T-helper 9 cell (primary cell): ENCODE measurements around the gene UGCG.
A peak's percentile ranks its signal among the peaks of the same experiment; 100 is the strongest.
"Not testable (repeated sequence)": the region's sequence is repeated elsewhere in the genome, so short reads cannot be mapped to it uniquely, and the experiment has no call there.

Source experiments
- DNase-seq: peaks from one replicate; pipeline ENCODE4 v3.0.0-alpha.2; 2020

UGCG gene

GRCh38 chr9:111922324-111923013 is 25.9 kb downstream of the UGCG start:
- no peak for DNase-seq

- DNase-seq: no peak
These were observed 27.7 kb downstream of the UGCG start for GRCh38 chr9:111924281-111924680.

GRCh38 chr9:111925017-111925770 is 28.6 kb downstream of the UGCG start:
- DNase-seq: no peak

DNA sequence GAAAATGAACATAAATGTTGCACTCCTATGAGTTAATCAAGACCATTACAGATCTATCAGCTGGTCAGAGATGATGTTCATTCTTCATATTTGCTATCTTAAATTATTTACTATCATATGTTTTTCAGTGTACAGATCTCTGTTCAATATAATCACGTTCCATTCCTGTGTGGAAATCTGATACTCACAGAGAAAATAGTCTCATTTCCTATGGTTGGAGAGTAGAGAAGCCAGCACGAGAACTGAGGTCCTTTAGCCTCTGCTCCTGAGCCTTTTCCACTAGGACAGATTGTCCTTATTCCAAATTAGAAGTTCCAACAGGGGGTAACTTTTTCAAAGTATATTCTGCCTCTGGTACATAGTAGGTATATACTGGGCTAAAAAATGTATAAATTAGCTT is 29.2 kb downstream of the UGCG start:
- DNase-seq: no peak

DNA sequence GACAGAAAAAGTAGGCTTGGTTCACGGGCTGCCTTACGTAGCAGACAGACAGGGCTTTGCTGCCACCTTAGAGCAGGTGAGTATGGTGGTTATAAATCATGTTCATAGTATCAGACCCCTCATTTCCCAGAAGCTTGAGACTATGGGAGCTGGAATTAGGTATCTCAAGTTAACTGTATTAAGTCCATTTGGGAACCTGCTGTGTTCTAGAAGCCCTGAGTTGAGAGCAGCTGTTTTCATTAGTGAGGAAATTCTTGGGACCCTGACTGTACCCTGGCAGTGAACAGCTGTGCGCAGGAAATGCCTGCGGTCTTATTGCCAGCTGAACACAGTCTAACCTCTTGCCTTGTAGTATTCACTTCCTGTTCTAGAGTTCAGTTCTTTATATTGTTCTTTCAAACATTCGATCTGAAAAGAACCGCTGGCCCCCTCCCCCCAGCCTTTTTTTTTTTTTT is 29.8 kb downstream of the UGCG start:
- DNase-seq: peak; percentile 30

- DNase-seq: no peak
These were observed 31.7 kb downstream of the UGCG start for GRCh38 chr9:111928359-111928720.

DNA sequence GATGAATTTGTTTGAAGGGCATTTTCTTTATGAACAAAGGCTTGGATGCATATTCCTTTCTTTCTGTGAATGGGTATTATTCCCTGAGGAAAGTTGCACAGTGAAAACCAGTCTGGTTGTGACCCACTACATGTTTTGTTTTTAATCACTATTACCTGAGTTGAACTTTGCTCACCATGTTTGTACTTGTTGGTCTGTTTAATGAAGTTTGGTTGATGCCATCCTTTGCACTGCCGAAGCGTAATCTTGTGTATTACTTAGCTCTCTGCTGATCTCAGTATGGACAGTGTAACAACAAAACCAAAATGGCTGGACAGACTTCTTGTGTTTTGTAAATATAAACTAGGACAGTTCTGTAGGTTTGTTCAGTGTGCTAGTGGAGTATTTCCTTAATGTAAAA is 38.1 kb downstream of the UGCG start:
- DNase-seq: no peak

DNA sequence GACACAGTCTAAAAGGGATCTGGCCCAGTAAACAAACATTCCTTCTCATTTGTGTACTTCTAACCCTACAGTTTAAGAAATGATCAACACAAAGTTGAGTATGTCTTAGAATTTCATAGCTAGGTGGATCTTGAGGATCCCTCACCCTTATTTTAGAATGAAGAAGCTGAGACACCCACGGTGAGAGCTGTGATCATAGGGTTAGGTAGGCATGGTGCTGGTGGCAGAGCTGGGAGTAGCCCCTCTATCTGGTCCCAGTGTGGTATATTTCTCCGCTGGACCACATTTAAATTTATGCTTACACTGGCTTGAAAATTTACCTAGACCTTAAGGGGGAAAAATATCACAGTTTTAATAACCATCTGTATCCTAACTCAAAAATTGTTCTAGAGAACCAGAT is 39.8 kb downstream of the UGCG start:
- DNase-seq: no peak

DNA sequence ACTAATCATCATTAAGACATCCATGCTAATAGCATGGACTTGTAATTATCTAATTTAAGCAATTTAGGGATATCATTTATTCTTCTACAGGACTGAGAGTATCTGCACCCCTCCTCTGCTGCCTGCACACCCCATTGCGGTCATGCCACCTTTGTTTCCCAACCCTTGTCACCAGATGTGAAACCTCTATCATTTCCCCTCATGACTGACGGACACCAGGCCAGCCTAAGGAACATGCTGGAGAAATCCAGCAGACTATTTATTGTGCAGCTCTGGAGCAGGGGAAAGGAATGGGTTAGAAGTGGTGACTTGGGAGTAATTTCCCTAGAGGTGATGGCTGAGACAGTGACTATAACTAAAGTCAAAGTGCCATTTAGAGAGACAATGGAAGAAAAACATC is 40.7 kb downstream of the UGCG start:
- no peak for DNase-seq

DNA sequence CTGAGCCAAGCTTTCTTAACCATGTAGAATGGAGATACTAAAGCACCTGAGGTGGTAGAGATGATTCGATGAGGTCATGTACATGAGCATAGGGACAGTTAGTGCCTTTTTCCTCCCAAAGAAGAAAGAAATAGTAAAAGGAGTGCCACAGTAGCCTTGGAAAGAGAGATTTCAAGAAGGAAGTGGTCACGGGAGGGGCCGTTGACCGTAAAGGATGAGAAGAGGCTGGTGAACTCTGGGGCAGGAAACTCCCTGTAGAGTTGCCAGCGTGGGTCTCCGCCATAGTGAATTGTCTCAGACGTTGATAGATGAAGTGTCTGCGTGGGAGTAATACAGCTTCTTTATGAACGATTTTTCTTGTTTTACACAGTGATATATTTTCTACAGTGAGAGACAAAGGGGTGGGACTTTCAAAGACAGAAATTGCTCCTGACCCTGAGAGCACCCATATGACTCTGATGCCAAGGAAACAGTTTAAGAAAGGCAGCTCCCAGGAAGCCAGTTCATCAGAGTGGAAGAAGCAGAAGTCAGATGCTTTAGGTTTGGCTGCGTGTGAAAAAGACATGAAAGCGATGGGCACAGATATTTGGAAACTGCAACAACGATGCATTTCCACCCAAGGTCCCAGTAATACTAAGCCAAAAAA is 41.3 kb downstream of the UGCG start:
- DNase-seq: peak; percentile 20

DNA sequence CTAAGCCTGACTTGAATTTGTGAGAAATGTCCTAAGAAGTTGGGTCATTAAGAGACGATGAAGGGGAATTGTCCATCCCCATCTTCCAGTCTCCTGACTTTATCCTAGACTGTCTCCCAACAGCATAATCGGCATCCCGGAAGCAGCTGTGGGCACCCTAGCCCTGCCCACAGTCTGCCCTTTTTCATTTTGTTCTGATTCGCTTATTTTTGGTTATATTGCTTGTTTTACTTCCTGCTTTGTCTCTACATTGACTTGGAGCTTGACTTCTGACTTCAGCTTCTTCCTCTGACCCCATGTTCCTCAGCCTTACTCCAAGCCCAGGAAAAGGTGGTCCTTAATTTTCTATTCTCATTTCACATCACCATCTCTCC is 41.8 kb downstream of the UGCG start:
- no peak for DNase-seq

DNA sequence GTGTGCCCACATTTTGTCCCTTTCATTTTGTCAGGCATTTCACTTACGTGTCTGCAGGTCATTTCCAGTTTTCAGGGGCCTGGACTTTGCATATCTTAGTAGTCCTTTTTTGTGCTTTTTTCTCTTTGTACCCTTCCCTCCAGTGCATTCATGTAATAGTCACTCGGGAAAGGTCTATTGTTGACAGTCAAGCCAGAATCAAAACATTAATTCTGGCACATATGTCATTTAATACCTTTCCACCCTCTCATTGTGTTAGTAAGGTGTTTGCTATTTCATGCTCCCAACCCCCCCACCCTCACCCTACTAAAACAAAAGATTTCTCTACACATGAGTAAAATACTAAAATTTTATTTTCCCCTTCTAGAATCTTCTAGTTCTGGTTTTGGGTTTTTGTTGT is 42.7 kb downstream of the UGCG start:
- DNase-seq: no peak

DNA sequence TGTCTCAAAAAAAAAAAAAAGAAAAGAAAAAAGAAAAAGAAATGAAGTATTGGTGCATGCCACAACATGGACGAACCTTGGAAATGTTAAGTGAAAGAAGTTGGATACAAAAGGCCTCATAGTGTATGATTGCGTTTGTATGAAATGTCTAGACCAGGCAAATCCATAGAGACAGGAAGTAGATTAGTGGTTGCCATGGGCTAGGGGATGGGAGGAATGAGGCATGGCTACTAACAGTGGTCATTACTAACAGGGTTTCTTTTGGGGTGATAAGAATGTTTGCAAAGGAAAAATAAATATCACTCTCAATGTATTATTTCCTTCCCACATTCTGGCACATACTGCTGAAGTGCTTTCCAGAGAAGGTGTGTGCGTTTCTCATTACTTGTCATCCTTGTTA is 44.1 kb downstream of the UGCG start:
- DNase-seq: no peak

- no peak for DNase-seq
These were observed 46.6 kb downstream of the UGCG start for GRCh38 chr9:111943200-111943599.

DNA sequence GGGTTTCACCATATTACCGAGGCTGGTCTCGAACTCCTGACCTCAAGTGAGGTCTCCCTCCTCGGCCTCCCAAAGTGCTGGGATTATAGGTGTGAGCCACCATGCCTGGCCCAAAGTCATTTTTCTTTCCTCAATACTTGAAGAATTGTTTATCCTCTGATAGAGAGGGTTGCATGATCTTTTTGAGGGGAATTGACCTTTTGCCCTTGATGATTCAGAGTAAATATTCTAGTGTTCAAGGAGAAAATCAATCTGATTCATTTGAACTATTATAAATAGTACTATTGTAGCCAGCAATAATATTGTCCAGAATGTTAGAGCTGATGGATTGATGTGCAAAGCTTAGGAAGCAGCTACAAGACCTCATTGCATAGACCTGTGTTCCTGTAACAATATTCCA is 47.1 kb downstream of the UGCG start:
- DNase-seq: no peak

- DNase-seq: no peak
These were observed 47.7 kb downstream of the UGCG start for GRCh38 chr9:111944241-111944866.

GRCh38 chr9:111945216-111945615 is 48.6 kb downstream of the UGCG start:
- DNase-seq: no peak

GRCh38 chr9:111948109-111948508 is 51.5 kb downstream of the UGCG start:
- DNase-seq: not testable (repeated sequence)

- no peak for DNase-seq
These were observed 52.3 kb downstream of the UGCG start for GRCh38 chr9:111948951-111949350.

- DNase-seq: no peak
These were observed 53.3 kb downstream of the UGCG start for GRCh38 chr9:111949919-111950318.

GRCh38 chr9:111952559-111952958 is 55.9 kb downstream of the UGCG start:
- DNase-seq: no peak

- DNase-seq: no peak
These were observed 56.8 kb downstream of the UGCG start for GRCh38 chr9:111953444-111953843.

DNA sequence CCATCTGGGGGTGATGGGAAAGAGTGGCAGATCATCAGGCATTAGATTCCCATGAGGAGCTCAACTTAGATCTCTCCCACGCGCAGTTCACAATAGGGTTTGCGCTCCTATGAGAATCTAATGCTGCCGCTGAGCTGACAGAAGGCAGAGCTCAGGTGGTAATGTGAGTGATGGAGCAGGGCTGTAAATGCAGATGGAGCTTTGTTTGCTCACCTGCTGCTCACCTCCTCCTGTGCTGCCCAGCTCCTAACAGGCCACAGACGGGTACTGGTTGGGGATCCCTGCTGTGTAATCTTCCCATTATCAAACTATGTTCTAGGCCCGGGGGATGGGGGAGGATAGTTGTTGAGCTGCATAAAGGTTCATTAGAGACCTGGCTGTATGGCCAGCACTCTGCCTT is 58.4 kb downstream of the UGCG start:
- DNase-seq: no peak
